Ramos (cell line): ENCODE measurements around the gene LRMDA.

Experiments used
- in situ Hi-C: fragments of 300-500 bp; cut with MboI; formaldehyde crosslinking; loops from one replicate; pipeline ENCODE4 v1.14.3; 2022; ENCODE audit warnings: low sequenced_read_pairs; ENCODE audit not compliant: unreplicated experiment

LRMDA gene

DNA sequence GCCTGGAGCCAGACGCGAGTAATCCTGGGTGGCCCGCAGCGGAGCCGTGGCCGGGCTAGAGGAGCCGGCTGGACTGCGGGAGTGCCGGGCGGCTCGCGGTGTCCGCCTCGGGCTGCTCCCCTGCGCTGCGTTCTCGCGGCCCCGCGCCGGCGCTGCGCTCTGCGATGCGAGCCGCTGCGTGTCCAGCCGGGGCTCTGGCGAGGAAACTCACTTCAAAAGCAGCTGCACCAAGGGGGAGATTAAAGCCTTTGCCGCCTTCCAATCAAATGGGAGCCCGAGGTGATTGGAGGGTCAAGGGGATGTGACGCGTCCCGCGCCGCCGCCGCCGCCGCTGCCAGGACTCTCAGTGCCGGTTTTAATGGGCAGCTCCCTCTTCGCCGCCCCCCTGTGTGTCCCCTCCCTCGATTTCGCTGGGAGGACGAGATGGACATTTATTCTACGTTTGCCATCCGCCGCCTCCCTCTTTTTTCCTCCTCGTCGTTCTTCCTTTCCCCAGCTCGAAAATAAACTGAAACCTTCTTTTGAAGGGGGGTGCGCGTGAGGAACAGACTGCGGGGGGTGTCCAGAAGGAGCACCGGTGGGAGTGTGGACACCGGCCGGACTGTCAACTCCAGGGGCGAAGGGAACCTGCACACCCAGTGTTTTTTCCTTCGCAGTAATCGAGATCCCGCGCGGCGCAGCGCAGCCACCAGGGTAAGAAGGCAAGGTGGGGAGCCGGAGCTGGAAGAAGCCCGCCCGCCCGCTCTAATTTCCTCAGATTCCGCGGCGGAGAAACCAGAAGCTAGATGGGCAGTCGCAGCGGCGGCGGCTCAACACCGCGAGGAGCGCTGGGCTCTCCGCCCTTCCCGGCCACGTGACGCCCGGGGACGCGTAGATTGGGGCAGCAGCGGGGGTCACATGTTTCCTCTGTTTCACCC lies 29.6 kb upstream of the LRMDA start, which contains the start of gene ZNF503:
TSS of gene ZNF503 (minus strand) at position 196 of the 917 bp plus-strand sequence. CDS start 345 bp downstream, outside the sequence.
- in situ Hi-C loops = no loop called here

- in situ Hi-C loops = no loop called here
These were observed 28.8 kb upstream of the LRMDA start for GRCh38 chr10:75402486-75403143.

- in situ Hi-C loops = no loop called here
These were observed 28.1 kb upstream of the LRMDA start for GRCh38 chr10:75403144-75403938.

- in situ Hi-C loops = no loop called here
These were observed 27.2 kb upstream of the LRMDA start for GRCh38 chr10:75403939-75404814.

GRCh38 chr10:75404815-75405597 lies 26.4 kb upstream of the LRMDA start:
- in situ Hi-C loops = no loop called here

- in situ Hi-C loops = no loop called here
These were observed 25.6 kb upstream of the LRMDA start for GRCh38 chr10:75405598-75406461.

DNA sequence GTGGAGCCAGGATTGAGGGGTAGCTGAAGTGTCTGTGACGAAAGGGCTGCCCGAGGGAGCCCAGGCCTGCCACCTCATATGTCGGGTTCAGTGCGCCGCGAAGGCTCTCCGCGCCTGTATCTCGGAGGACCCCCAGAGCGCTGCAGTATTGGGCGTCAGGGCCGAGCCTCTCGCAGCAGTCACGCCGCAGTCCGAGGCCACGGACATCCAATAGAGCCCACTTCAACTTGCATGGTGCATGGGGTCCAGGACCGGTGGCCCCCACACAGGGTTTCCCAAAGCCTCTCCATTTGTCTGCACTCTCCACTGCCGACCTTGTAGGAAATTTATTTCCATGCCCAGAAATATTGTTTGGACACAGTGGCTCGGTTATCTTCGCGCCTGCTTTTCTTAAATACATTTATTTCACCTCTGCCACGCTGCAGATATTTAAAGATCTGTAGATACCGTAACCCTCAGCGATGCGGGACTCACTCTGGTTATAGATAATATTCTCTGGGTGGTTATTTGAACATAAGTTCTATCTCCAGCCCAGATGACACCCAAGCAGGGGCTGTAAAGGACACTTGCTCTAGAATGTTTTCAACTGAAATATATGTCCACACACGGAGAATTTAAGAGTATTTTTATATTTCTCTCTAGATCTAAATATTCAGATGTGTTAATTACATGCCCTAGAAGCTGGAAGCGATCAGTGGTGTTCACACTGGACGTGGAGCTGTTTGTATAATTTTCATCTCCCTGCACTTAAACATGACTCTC lies 24.8 kb upstream of the LRMDA start:
- in situ Hi-C loops = no loop called here

DNA sequence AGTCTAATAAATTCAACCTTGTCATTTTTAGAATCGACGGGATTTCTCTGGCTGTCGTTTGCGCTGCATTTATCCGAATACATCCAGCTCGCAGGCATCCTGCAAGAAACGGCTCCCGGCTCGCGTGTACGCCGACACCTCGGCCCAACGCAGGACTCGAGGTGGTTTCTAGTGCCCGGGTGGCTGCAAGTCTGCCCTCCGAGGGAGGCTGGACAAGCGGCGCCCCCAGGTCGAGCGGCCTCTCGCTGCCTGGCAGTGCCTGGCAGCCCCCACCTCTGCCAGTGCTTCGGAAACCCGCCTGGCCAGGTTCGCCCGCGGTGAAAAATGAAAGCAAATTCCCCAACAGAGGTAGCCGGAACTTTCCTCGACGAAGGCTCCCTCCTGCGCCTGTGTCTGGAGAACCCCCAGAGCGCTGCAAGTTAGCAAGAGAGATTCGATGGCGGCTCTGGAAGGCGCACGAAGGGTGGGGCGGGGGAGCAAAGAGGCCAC lies 24.2 kb upstream of the LRMDA start:
- in situ Hi-C loops = no loop called here

- in situ Hi-C loops = no loop called here
These were observed 23.5 kb upstream of the LRMDA start for GRCh38 chr10:75407713-75408508.

GRCh38 chr10:75408509-75408875 lies 22.9 kb upstream of the LRMDA start:
- in situ Hi-C loops = no loop called here

GRCh38 chr10:75408911-75409885 lies 22.2 kb upstream of the LRMDA start:
- in situ Hi-C loops = no loop called here

DNA sequence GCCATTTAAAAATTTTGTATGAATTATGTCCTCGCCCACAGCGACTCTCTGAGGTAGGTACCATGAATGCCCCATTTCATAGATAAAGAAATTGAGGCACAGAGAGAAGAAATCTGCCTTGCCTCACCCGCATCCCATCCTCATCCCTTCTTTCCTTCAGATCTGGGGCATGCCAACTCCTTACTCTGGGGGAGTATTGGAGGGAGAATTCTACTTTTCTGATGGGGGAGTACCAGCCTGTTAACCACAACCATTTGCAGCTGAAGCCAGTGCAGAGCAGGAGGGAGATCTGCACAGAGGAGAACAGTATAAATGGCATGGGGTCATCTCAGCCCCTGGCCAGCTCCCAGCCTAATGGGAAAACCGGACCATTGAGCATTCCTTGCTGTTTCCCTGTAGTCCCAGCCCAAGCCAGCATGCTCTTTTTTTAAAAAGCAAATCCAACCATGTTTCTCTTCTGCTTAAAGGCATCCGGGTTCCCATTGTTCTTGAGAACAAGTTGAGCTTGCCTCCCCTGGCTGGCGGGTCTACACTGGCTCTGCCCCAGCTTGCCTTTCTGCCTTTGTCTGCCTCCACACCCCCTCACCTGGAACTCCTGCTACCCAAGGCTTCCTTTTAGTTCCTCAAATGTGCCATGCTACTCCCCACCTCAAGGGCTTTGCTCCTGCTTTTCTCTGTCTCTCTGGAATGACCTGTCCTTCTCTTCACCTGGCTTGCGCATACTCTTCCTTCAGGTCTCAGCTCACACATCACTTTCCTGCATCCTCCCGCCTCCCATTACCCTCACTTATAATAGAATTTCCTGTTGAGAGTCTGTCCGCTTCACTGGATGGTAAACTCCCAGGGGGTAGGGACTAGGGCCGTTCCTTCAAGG lies 21.1 kb upstream of the LRMDA start:
- in situ Hi-C loops = no loop called here

DNA sequence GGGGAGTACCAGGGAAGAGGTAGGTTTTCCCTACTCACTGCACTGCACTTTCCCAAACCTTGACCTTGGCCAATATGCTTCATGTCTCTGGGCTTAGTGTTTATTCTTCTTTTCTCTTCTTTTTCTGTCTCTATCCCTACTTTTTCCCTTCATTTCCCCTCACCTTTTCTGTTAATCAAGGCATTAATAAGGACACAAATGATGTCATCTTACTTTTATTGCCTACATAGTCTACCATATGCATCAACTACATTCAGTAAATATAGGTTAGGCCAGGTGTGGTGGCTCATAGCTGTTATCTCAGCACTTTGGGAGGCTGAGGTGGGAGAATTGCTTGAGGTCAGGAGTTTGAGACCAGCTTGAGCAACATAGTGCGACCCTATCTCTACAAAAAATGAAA lies 16.9 kb upstream of the LRMDA start:
- in situ Hi-C loops = no loop called here

DNA sequence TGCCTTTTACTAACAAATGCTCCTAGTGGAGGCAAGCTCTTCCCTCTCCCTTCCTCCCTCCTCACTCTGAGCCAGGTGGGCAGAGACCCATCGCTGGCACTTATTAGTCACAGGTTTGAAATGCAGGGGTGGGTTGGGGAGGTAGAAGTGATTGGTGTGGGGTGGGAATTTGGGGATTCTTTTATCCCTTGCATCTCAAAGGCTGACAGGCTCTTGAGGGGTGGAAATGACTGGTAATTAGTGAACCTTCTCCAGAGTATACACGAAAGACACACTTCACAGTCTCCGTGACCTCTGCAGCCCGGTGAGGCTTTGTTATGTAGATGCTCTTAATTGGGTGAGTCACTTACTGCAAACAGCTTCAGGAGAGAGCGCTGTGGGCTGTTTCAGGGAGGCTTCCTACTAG lies 13.9 kb upstream of the LRMDA start:
- in situ Hi-C loops = no loop called here
